K562 (cell line): ENCODE measurements around the gene GRPEL2.

ENCODE experiments used
- CTCF ChIP-seq, 3 experiments: IDR thresholded peaks in 2 of 3; conservative IDR thresholded peaks in 1 of 3; 2 replicates each; pipeline ENCODE4 v1.5.1; 2011 to 2012; ENCODE audit warnings: low read length in 3 of 3, mild to moderate bottlenecking in 3 of 3, control low read depth in 2 of 3, improper control_type of control experiment in 1 of 3, inconsistent platforms in 1 of 3, low read depth in 1 of 3, mixed read lengths in 1 of 3, moderate library complexity in 1 of 3; ENCODE audit not compliant: insufficient read depth in 2 of 3
- MAFF ChIP-seq: IDR thresholded peaks from 2 replicates; pipeline ENCODE4 v1.6.1; 2012; ENCODE audit warnings: low read length, improper control_type of control experiment
- POLR2AphosphoS2 ChIP-seq: IDR thresholded peaks from 2 replicates; pipeline ENCODE4 v1.6.1; 2012; ENCODE audit warnings: low read length, improper control_type of control experiment
- SIN3A ChIP-seq, 2 experiments: fragments of 150-350 bp in 1 of 2; IDR thresholded peaks; 2 replicates each; pipeline ENCODE4 v1.6.1; 2011 to 2016; ENCODE audit warnings: borderline replicate concordance in 2 of 2, low read depth in 2 of 2, low read length in 2 of 2, mild to moderate bottlenecking in 2 of 2, moderate library complexity in 2 of 2; ENCODE audit not compliant: control insufficient read depth in 1 of 2
- SNRNP70 ChIP-seq: fragments of 200-400 bp; formaldehyde crosslinking; optimal IDR thresholded peaks from 2 replicates; pipeline ENCODE3; 2017; ENCODE audit warnings: low read depth, low read length
- SRF ChIP-seq, 2 experiments: fragments of 250-450, 450-650 bp in 1 of 2; sonication (Bioruptor Pico) in 1 of 2; sonication (generic) in 1 of 2; formaldehyde crosslinking; IDR thresholded peaks; 2 replicates each; pipeline versions ENCODE4 v1.5.0 to v1.5.1; 2020 to 2022; ENCODE audit warnings: mild to moderate bottlenecking in 1 of 2, missing genetic modification reagents in 1 of 2
- XRCC4 ChIP-seq: IDR thresholded peaks from one replicate; pipeline ENCODE4 v1.6.1; 2011; ENCODE audit not compliant: insufficient read depth, insufficient read length; ENCODE audit errors: extremely low read depth
- YBX1 ChIP-seq: fragments of 450-650 bp; IDR thresholded peaks from 2 replicates; pipeline ENCODE4 v1.7.1; 2016; ENCODE audit warnings: mild to moderate bottlenecking
- YY1 ChIP-seq, 3 experiments: IDR thresholded peaks; 2 replicates each; pipeline ENCODE4 v1.6.1; 2011; ENCODE audit warnings: low read length in 2 of 3, mild to moderate bottlenecking in 2 of 3, moderate library complexity in 2 of 3, borderline replicate concordance in 1 of 3, control low read depth in 1 of 3, low read depth in 1 of 3; ENCODE audit not compliant: insufficient read depth in 3 of 3, insufficient replicate concordance in 2 of 3, control insufficient read depth in 1 of 3, insufficient read length in 1 of 3; ENCODE audit errors: extremely low read depth in 1 of 3

- no peak for TF ChIP-seq XRCC4
- TF ChIP-seq CTCF (IDR thresholded peaks at IDR 0.05 in 2 of 3, conservative IDR thresholded peaks at IDR 0.05 in 1 of 3; ENCODE audit: insufficient read depth in 2 of 3, low read depth in 1 of 3, low read length in 3 of 3): no peak
- no peak for TF ChIP-seq YY1 (IDR thresholded peaks at IDR 0.05; ENCODE audit: borderline replicate concordance in 1 of 3, control insufficient read depth in 1 of 3, extremely low read depth in 1 of 3, insufficient read depth in 3 of 3, insufficient read length in 1 of 3, insufficient replicate concordance in 2 of 3, low read depth in 1 of 3, low read length in 2 of 3)
- TF ChIP-seq SRF (CRISPR knock-in tag; IDR thresholded peaks at IDR 0.05): no peak
- TF ChIP-seq MAFF: no peak
- no peak for TF ChIP-seq SIN3A (IDR thresholded peaks at IDR 0.05; ENCODE audit: borderline replicate concordance in 2 of 2, control insufficient read depth in 1 of 2, low read depth in 2 of 2, low read length in 2 of 2)
- TF ChIP-seq POLR2AphosphoS2: no peak
- TF ChIP-seq YBX1: no peak
- TF ChIP-seq SNRNP70: no peak
Measured at GRCh38 chr5:149328177-149328576, 17.1 kb upstream of the GRPEL2 start.
